Hepatocyte (in vitro differentiated cells): ENCODE data around the gene FSCN2.

Experiments
- EZH2 ChIP-seq: fragments of 200-600 bp; sonication (generic); IDR thresholded peaks from 2 replicates; pipeline ENCODE4 v1.6.1; 2016; ENCODE audit warnings: antibody characterized with exemption, mild to moderate bottlenecking, borderline replicate concordance
- EZH2phosphoT487 ChIP-seq: fragments of 200-600 bp; sonication (generic); IDR thresholded peaks from one replicate; pipeline ENCODE4 v1.6.1; 2018; ENCODE audit warnings: antibody characterized with exemption, mild to moderate bottlenecking, low read depth, moderate library complexity; ENCODE audit not compliant: unreplicated experiment, severe bottlenecking
- TF ChIP-seq, protein P1 (sequence below): fragments of 200-600 bp; sonication (generic); IDR thresholded peaks from 2 replicates; pipeline ENCODE4 v1.5.1; 2016; ENCODE audit warnings: antibody characterized with exemption, mild to moderate bottlenecking; ENCODE audit not compliant: poor library complexity

DNA sequence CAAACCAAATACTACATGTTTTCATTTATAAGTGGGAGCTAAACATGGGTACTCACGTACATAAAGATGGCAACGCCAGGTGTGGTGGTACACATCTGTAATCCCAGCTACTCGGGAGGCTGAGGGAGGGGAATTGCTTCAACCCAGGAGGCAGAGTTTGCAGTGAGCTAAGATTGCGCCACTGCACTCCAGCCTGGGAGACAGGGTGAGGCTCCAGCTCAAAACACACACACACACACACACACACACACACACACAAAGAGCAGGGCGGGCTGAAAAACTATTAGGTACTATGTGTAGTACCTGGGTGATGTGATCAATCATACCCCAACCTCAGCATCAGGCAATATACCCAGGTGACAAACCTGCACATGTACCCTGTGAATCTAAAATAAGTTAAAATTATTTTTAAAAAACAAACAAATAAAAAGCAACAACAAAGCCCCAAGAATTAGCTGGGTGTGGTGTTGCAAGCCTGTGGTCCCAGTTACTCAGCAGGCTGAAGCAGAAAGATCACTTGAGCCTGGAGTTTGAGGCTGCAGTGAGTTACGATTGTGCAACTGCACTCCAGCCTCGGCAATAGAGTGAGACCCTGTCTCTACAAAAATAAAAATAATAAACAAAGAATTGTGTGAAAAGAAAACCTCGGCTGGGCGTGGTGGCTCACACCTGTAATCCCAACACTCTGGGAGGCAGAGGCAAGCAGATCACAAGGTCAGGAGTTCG, 35.8 kb downstream of the FSCN2 start:
- TF ChIP-seq, protein P1, sequence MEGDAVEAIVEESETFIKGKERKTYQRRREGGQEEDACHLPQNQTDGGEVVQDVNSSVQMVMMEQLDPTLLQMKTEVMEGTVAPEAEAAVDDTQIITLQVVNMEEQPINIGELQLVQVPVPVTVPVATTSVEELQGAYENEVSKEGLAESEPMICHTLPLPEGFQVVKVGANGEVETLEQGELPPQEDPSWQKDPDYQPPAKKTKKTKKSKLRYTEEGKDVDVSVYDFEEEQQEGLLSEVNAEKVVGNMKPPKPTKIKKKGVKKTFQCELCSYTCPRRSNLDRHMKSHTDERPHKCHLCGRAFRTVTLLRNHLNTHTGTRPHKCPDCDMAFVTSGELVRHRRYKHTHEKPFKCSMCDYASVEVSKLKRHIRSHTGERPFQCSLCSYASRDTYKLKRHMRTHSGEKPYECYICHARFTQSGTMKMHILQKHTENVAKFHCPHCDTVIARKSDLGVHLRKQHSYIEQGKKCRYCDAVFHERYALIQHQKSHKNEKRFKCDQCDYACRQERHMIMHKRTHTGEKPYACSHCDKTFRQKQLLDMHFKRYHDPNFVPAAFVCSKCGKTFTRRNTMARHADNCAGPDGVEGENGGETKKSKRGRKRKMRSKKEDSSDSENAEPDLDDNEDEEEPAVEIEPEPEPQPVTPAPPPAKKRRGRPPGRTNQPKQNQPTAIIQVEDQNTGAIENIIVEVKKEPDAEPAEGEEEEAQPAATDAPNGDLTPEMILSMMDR = no peak
- TF ChIP-seq EZH2 = no peak
- no peak for TF ChIP-seq EZH2phosphoT487
